IMR-90 (cell line): ENCODE measurements around the gene ERG28. TPM values are rescaled to one million over a fixed set of nuclear protein-coding genes. Genes with fewer than 3 reads are reported as not detected.
A peak's percentile ranks its signal among the peaks of the same experiment; 100 is the strongest.

Source experiments
- ATAC-seq: fragments of 200-7000 bp; cut with Tn5 transposase; 2 replicates; pipeline ENCODE4 v1.9.1; 2020; ENCODE audit warnings: low read depth, mild to moderate bottlenecking, moderate library complexity
- BruUV-seq: library from RNA; stranded (reverse); fragments of 400-500 nt; replicated peaks from 2 replicates; lab custom pipeline; 2021; lab: Mats Ljungman, UMichigan
- CTCF ChIA-PET: fragments of 300-600 bp; formaldehyde crosslinking; extraction: SDS; loops from one replicate; lab custom pipeline; 2021; ENCODE audit warnings: antibody characterized with exemption; lab: Yijun Ruan, JAX
- POLR2A ChIA-PET: fragments of 300-600 bp; sonication (Branson Sonifier 250); formaldehyde crosslinking; loops from one replicate; lab custom pipeline; 2022; ENCODE audit warnings: antibody characterized with exemption; ENCODE audit not compliant: unreplicated experiment; lab: Charles Lee
- DNase-seq: peaks from one replicate; pipeline ENCODE4 v3.0.0; 2013
- H2AFZ ChIP-seq: replicated peaks from 2 replicates; pipeline ENCODE3; 2013; ENCODE audit warnings: low read length, mild to moderate bottlenecking; ENCODE audit not compliant: poor library complexity
- H2AK5ac ChIP-seq: 2 replicates; pipeline ENCODE4 v1.6.1; 2013; ENCODE audit warnings: low read depth, low read length, inconsistent platforms
- H2AK9ac ChIP-seq: replicated peaks from 2 replicates; pipeline ENCODE3; 2013; ENCODE audit warnings: mild to moderate bottlenecking, low read depth, low read length, moderate library complexity; ENCODE audit not compliant: poor library complexity
- H2BK120ac ChIP-seq: 2 replicates; pipeline ENCODE4 v1.6.1; 2013; ENCODE audit warnings: low read depth, low read length, inconsistent platforms
- H2BK15ac ChIP-seq: 3 replicates; pipeline ENCODE4 v1.6.1; 2013; ENCODE audit warnings: low read depth, low read length, inconsistent platforms
- H2BK20ac ChIP-seq: 2 replicates; pipeline ENCODE4 v1.6.1; 2013; ENCODE audit warnings: low read depth, mild to moderate bottlenecking, inconsistent platforms, low read length, moderate library complexity
- H2BK5ac ChIP-seq: 2 replicates; pipeline ENCODE4 v1.6.1; 2013; ENCODE audit warnings: mild to moderate bottlenecking, low read depth, low read length, inconsistent platforms; ENCODE audit not compliant: poor library complexity, severe bottlenecking
- H3K14ac ChIP-seq: replicated peaks from 2 replicates; pipeline ENCODE4 v1.6.1; 2013; ENCODE audit warnings: low read depth, low read length, inconsistent platforms
- H3K18ac ChIP-seq: 2 replicates; pipeline ENCODE4 v1.6.1; 2013; ENCODE audit warnings: low read depth, low read length, control low read depth
- H3K23ac ChIP-seq: 2 replicates; pipeline ENCODE4 v1.6.1; 2013; ENCODE audit warnings: low read depth, low read length, inconsistent platforms
- H3K27ac ChIP-seq: 2 replicates; pipeline ENCODE4 v1.5.1; 2013; ENCODE audit warnings: mild to moderate bottlenecking, control low read depth, low read length; ENCODE audit not compliant: insufficient read depth
- H3K27me3 ChIP-seq: 2 replicates; pipeline ENCODE4 v1.6.1; 2013; ENCODE audit warnings: low read length; ENCODE audit not compliant: control insufficient read depth, insufficient read depth
- H3K36me3 ChIP-seq: 2 replicates; pipeline ENCODE4 v1.6.1; 2013; ENCODE audit warnings: low read length, mixed read lengths; ENCODE audit not compliant: control insufficient read depth, insufficient read depth
- H3K4ac ChIP-seq: 2 replicates; pipeline ENCODE4 v1.6.1; 2013; ENCODE audit warnings: low read depth, low read length, inconsistent platforms
- H3K4me1 ChIP-seq: 2 replicates; pipeline ENCODE4 v1.6.1; 2013; ENCODE audit warnings: low read length, mixed read lengths; ENCODE audit not compliant: control insufficient read depth, insufficient read depth
- H3K4me2 ChIP-seq: 2 replicates; pipeline ENCODE4 v1.6.1; 2013; ENCODE audit warnings: low read depth, mild to moderate bottlenecking, control low read depth, low read length, moderate library complexity
- H3K4me3 ChIP-seq: 2 replicates; pipeline ENCODE4 v1.5.1; 2013; ENCODE audit warnings: low read depth, mild to moderate bottlenecking, control low read depth, low read length, moderate library complexity; ENCODE audit not compliant: insufficient read depth
- H3K56ac ChIP-seq: 2 replicates; pipeline ENCODE4 v1.6.1; 2013; ENCODE audit warnings: low read length, inconsistent platforms; ENCODE audit not compliant: insufficient read depth; ENCODE audit errors: extremely low read depth
- H3K79me1 ChIP-seq, 2 experiments: 2 replicates each; pipeline ENCODE4 v1.6.1; 2013; ENCODE audit warnings: low read length in 2 of 2, inconsistent platforms in 1 of 2, low read depth in 1 of 2
- H3K9ac ChIP-seq: 2 replicates; pipeline ENCODE4 v1.6.1; 2013; ENCODE audit warnings: low read depth, low read length, control low read depth
- H3K9me1 ChIP-seq: 2 replicates; pipeline ENCODE4 v1.6.1; 2013; ENCODE audit warnings: low read length, inconsistent platforms; ENCODE audit not compliant: insufficient read depth
- H3K9me3 ChIP-seq: 2 replicates; pipeline ENCODE4 v1.6.1; 2013; ENCODE audit warnings: low read length; ENCODE audit not compliant: control insufficient read depth, insufficient read depth
- H4K20me1 ChIP-seq: 2 replicates; pipeline ENCODE4 v1.6.1; 2013; ENCODE audit warnings: low read length, inconsistent platforms; ENCODE audit not compliant: insufficient read depth
- H4K5ac ChIP-seq: 2 replicates; pipeline ENCODE4 v1.6.1; 2013; ENCODE audit warnings: mild to moderate bottlenecking, low read depth, low read length, control low read depth
- H4K8ac ChIP-seq, 2 experiments: 2 replicates each; pipeline ENCODE4 v1.6.1; 2013; ENCODE audit warnings: low read depth in 2 of 2, low read length in 2 of 2, control low read depth in 1 of 2, inconsistent platforms in 1 of 2
- H4K91ac ChIP-seq: 2 replicates; pipeline ENCODE4 v1.6.1; 2013; ENCODE audit warnings: low read depth, low read length, inconsistent platforms; ENCODE audit not compliant: insufficient read depth
- BHLHE40 ChIP-seq: fragments of 150-350 bp; IDR thresholded peaks from 2 replicates; pipeline ENCODE4 v1.6.1; 2016; ENCODE audit warnings: mild to moderate bottlenecking, low read depth, low read length
- CTCF ChIP-seq: conservative IDR thresholded peaks from 2 replicates; pipeline ENCODE4 v1.5.1; 2012; ENCODE audit warnings: mild to moderate bottlenecking, low read depth, low read length, improper control_type of control experiment
- MAZ ChIP-seq: IDR thresholded peaks from 2 replicates; pipeline ENCODE4 v1.6.1; 2012; ENCODE audit warnings: low read depth, mild to moderate bottlenecking, low read length, improper control_type of control experiment, moderate library complexity, borderline replicate concordance
- RAD21 ChIP-seq: IDR thresholded peaks from 2 replicates; pipeline ENCODE4 v1.6.1; 2012; ENCODE audit warnings: low read length, improper control_type of control experiment
- WGBS, 2 experiments: methylation state at CpG; one replicate each; pipeline versions ENCODE4 v1.1.5 to v1.1.7; 2013; ENCODE audit warnings: missing lambda C conversion rate in 2 of 2; ENCODE audit not compliant: insufficient read length in 1 of 2; ENCODE audit errors: extremely low coverage in 2 of 2; 5-methylcytosine and 5-hydroxymethylcytosine counted together
- dilution Hi-C: fragments of 300-500 bp; cut with HindIII; formaldehyde crosslinking; loops from one replicate; pipeline ENCODE4 v1.14.3; 2018; ENCODE audit warnings: low sequenced_read_pairs; ENCODE audit not compliant: unreplicated experiment
- in situ Hi-C: fragments of 300-500 bp; cut with MboI; formaldehyde crosslinking; loops from 3 replicates; pipeline ENCODE4 v1.14.3; 2019; ENCODE audit warnings: low sequenced_read_pairs, inconsistent platforms, mixed read lengths
- intact Hi-C: fragments of 100-400 bp; cut with micrococcal nuclease; formaldehyde crosslinking; loops from 2 replicates; pipeline ENCODE4 v1.10.0; 2022
- polyA plus RNA-seq, 3 experiments: library from polyadenylated mRNA; depleted of rRNA; stranded (reverse); fragments of >200 nt; gene quantifications; 2 replicates each; pipeline ENCODE4 v1.2.3, GENCODE V29; 2012; ENCODE audit warnings: low replicate concordance in 1 of 3
- total RNA-seq: library from RNA; depleted of rRNA; stranded (reverse); fragments of >200 nt; gene quantifications from 2 replicates; pipeline ENCODE4 v1.2.3, GENCODE V29; 2012

The ERG28 gene
- total and polyA plus RNA-seq, 2 of the 4 experiments (the other 2 are of a cell fraction) = 0.90 to 15.4 TPM

DNA sequence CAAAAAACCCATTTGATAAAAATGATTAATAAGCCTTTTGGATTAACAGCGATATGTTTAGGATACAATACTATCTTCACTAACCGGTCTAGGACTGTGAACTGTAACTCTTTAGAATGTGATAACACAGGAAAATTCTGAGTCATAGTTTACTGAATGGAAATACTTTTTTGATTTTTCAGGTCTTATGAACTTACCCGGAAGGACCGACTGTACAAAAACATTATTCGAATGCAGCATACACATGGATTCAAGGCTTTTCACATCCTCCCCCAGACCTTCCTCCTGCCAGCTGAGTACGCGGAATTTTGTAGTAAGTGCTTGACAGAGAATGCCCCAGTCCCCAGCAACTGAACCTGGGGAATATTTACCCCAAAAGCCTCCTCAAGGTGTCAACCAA, 29.3 kb upstream of the ERG28 start:
- H3K18ac ChIP-seq = no peak overlapping the region
- CTCF ChIA-PET = no interaction called here
- DNase-seq (peak; percentile 47), ATAC-seq (peak; percentile 75)
- dilution Hi-C loops (no loop called here), in situ Hi-C loops (no loop called here), intact Hi-C loops (no loop called here)
- H3K23ac ChIP-seq = no peak overlapping the region
- no peaks in the 10 kb centered on the region for H3K79me1 ChIP-seq
- no peak overlapping the region for H4K8ac ChIP-seq
- H3K27me3 ChIP-seq = no peaks in the 10 kb centered on the region
- no peak overlapping the region for H3K4ac ChIP-seq
- no peak overlapping the region for H3K9ac ChIP-seq
- peaks cover 4% of the 10 kb centered on the region; the same call in 1 of the 2 replicates for H3K4me1 ChIP-seq
- BruUV-seq = no TSS peak
- H3K9me1 ChIP-seq = no peaks in the 10 kb centered on the region
- H3K36me3 ChIP-seq = peaks cover 13% of the 10 kb centered on the region
- TF ChIP-seq CTCF = no peak
- TF ChIP-seq MAZ = no peak
- TF ChIP-seq RAD21 = no peak
- no peak for TF ChIP-seq BHLHE40
- no peak overlapping the region for H4K91ac ChIP-seq
- H4K5ac ChIP-seq = no peak overlapping the region
- no peak overlapping the region for H2BK20ac ChIP-seq
- H3K4me3 ChIP-seq = no peak overlapping the region
- no peak overlapping the region for H2BK15ac ChIP-seq
- H3K14ac ChIP-seq = no peak overlapping the region
- WGBS, 2 experiments = no CpG with 5 or more reads among the region's 7 CpGs
- 0 out of 2 replicates have a peak, but pooled peaks cover 1% of the 10 kb centered on the region for H3K9me3 ChIP-seq
- H2BK5ac ChIP-seq = no peak overlapping the region
- no peak overlapping the region for H3K56ac ChIP-seq
- H2AK9ac ChIP-seq = no peak overlapping the region
- H2BK120ac ChIP-seq = no peak overlapping the region
- no peak overlapping the region for H3K4me2 ChIP-seq
- H2AK5ac ChIP-seq = no peak overlapping the region
- H3K27ac ChIP-seq = no peak overlapping the region
- H4K20me1 ChIP-seq = no peaks in the 10 kb centered on the region
- POLR2A ChIA-PET = no interaction called here
- H2AFZ ChIP-seq = no peak overlapping the region
